AG09309 (cell line): ENCODE results near the gene MLC1.

ENCODE experiments used
- DNase-seq: peaks from one replicate; pipeline ENCODE4 v3.0.0-alpha.2; 2010; ENCODE audit warnings: low read depth
- H3K4me3 ChIP-seq: 2 replicates; pipeline ENCODE4 v1.5.1; 2011; ENCODE audit warnings: mild to moderate bottlenecking, low read depth, low read length, moderate library complexity; ENCODE audit not compliant: control insufficient read depth
- CTCF ChIP-seq: IDR thresholded peaks from 2 replicates; pipeline ENCODE4 v1.5.1; 2011; ENCODE audit warnings: mild to moderate bottlenecking, low read depth, low read length, inconsistent platforms; ENCODE audit not compliant: insufficient read depth, control insufficient read depth; ENCODE audit errors: missing control alignments

MLC1 gene

GRCh38 chr22:50046019-50046415, 39.2 kb downstream of the MLC1 start:
- no peak overlapping the region for H3K4me3 ChIP-seq
- no peak for DNase-seq
- TF ChIP-seq CTCF, result no peak

- H3K4me3 ChIP-seq, result no peak overlapping the region
- no peak for DNase-seq
- TF ChIP-seq CTCF, result no peak
Measured at GRCh38 chr22:50045211-50046018, 39.8 kb downstream of the MLC1 start.

- no peak overlapping the region for H3K4me3 ChIP-seq
- no peak for DNase-seq
- TF ChIP-seq CTCF, result no peak
Measured at GRCh38 chr22:50044485-50045118, 40.6 kb downstream of the MLC1 start.

GRCh38 chr22:50041361-50042065, 43.7 kb downstream of the MLC1 start:
- H3K4me3 ChIP-seq, result no peak overlapping the region
- no peak for TF ChIP-seq CTCF
- no peak for DNase-seq

GRCh38 chr22:50040717-50041116, 44.5 kb downstream of the MLC1 start:
- no peak for DNase-seq
- no peak for TF ChIP-seq CTCF

GRCh38 chr22:50039669-50040443, 45.4 kb downstream of the MLC1 start:
- DNase-seq, result no peak
- no peak overlapping the region for H3K4me3 ChIP-seq
- TF ChIP-seq CTCF, result no peak

More at GRCh38 chr22:50040717-50041116, 44.5 kb downstream of the MLC1 start:
- no peak overlapping the region for H3K4me3 ChIP-seq
